Measurements from ENCODE around the gene PTPRK.
"Not testable (repeated sequence)": the region's sequence is repeated elsewhere in the genome, so short reads cannot be mapped to it uniquely, and the experiment has no call there.

The PTPRK gene

DNA sequence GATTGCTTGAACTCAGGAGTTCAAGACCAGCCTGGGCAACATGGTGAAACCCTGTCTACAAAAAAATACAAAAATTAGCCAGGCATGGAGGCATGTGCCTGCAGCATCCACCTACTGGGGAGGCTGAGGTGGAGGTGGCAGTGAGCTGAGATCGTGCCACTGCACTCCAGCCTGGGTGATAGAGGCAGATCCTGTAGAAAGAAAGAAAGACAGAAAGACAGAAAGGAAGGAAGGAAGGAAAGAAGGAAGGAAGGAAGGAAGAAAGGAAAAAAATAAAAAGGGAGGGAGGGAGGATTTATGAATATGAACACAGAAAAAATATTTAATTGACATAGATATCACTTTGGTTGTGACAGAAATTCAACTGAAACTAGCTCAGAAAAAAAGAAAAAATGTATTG, 33.8 kb downstream of the PTPRK start:
- not testable (repeated sequence) for H3K4ac ChIP-seq (ENCODE audit: low read depth, low read length); H2BK120ac ChIP-seq (ENCODE audit: low read depth, low read length)
- WGBS (ENCODE audit: extremely low coverage, insufficient coverage, low lambda C conversion rate) = no CpG with 5 or more reads among the region's 1 CpG

GRCh38 chr6:128483472-128484135, 36.8 kb downstream of the PTPRK start:
- Histone ChIP-seq H4K8ac (ENCODE audit: low read depth, low read length) (no peak overlapping the region), H3K18ac (ENCODE audit: low read length) (no peak overlapping the region), H3K79me1 (ENCODE audit: low read length) (peaks cover 8% of the 10 kb centered on the region), H3K4me2 (ENCODE audit: low read length) (no peak overlapping the region), H2BK5ac (ENCODE audit: low read length) (no peak overlapping the region), H4K5ac (ENCODE audit: low read length) (no peak overlapping the region), H3K4ac (ENCODE audit: low read depth, low read length) (no peak overlapping the region), H2BK15ac (replicated peaks; ENCODE audit: low read depth) (no peak overlapping the region), H3K56ac (ENCODE audit: low read length) (no peak overlapping the region), H2BK120ac (ENCODE audit: low read depth, low read length) (no peak overlapping the region), H3K27ac (ENCODE audit: low read depth, low read length) (no peak overlapping the region), H3K36me3 (ENCODE audit: control insufficient read depth, insufficient read depth, low read length) (no peaks in the 10 kb centered on the region), H3K79me2 (ENCODE audit: control insufficient read depth, insufficient read depth, low read length) (peaks cover 8% of the 10 kb centered on the region), H3K23ac (ENCODE audit: low read length) (no peak overlapping the region), H3K4me3 (ENCODE audit: low read length) (no peak overlapping the region), H2AK5ac (ENCODE audit: low read length) (no peak overlapping the region), H3K27me3 (ENCODE audit: insufficient read depth, low read length, poor library complexity) (no peaks in the 10 kb centered on the region), H3K9ac (ENCODE audit: low read length) (no peak overlapping the region), H3K4me1 (ENCODE audit: control insufficient read depth, low read depth, low read length) (peaks cover 2% of the 10 kb centered on the region)
- no peak for DNase-seq
- no CpG with 5 or more reads among the region's 5 CpGs for WGBS (ENCODE audit: extremely low coverage, insufficient coverage, low lambda C conversion rate)

More for the DNA sequence above, 33.8 kb downstream of the PTPRK start:
- not testable (repeated sequence) for H3K9ac ChIP-seq (ENCODE audit: low read length); H3K18ac ChIP-seq (ENCODE audit: low read length); H3K27me3 ChIP-seq (ENCODE audit: insufficient read depth, low read length, poor library complexity); H2AK5ac ChIP-seq (ENCODE audit: low read length); H3K4me2 ChIP-seq (ENCODE audit: low read length); DNase-seq; H2BK15ac ChIP-seq (replicated peaks; ENCODE audit: low read depth); H4K8ac ChIP-seq (ENCODE audit: low read depth, low read length); H3K36me3 ChIP-seq (ENCODE audit: control insufficient read depth, insufficient read depth, low read length); H3K23ac ChIP-seq (ENCODE audit: low read length); H3K79me1 ChIP-seq (ENCODE audit: low read length); H3K4me1 ChIP-seq (ENCODE audit: control insufficient read depth, low read depth, low read length); H4K5ac ChIP-seq (ENCODE audit: low read length); H3K4me3 ChIP-seq (ENCODE audit: low read length); H3K27ac ChIP-seq (ENCODE audit: low read depth, low read length); H3K56ac ChIP-seq (ENCODE audit: low read length); H3K79me2 ChIP-seq (ENCODE audit: control insufficient read depth, insufficient read depth, low read length); H2BK5ac ChIP-seq (ENCODE audit: low read length)

DNA sequence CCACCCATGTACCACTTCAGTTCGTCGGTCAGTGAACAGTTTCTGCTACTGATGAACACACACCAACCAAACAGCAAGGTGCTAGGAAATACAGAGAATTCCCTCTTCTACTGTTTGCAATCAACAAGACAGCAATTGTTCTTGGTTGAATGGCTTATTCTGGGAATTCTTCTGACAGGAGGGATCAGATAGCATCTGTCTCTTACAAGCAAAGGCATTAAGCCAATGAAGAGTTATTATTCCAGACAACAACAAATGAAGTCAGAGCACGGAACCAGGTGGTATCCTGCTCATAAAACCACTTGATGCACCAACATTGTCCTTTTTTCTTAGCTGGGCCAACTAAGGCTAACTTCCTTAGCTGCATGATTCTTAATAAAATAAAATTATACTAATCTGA, 37.8 kb downstream of the PTPRK start:
- H3K9ac ChIP-seq (ENCODE audit: low read length) = no peak overlapping the region
- H2BK120ac ChIP-seq (ENCODE audit: low read depth, low read length) = no peak overlapping the region
- no peak overlapping the region for H3K18ac ChIP-seq (ENCODE audit: low read length)
- peak; percentile 73 for DNase-seq
- no CpG with 5 or more reads among the region's 3 CpGs for WGBS (ENCODE audit: extremely low coverage, insufficient coverage, low lambda C conversion rate)
- H3K23ac ChIP-seq (ENCODE audit: low read length) = no peak overlapping the region
- H3K4ac ChIP-seq (ENCODE audit: low read depth, low read length) = no peak overlapping the region
- H3K27ac ChIP-seq (ENCODE audit: low read depth, low read length) = no peak overlapping the region
- H4K5ac ChIP-seq (ENCODE audit: low read length) = no peak overlapping the region
- no peak overlapping the region for H2BK5ac ChIP-seq (ENCODE audit: low read length)
- H3K56ac ChIP-seq (ENCODE audit: low read length) = no peak overlapping the region
- H3K4me1 ChIP-seq (ENCODE audit: control insufficient read depth, low read depth, low read length) = peaks cover 2% of the 10 kb centered on the region
- H2AK5ac ChIP-seq (ENCODE audit: low read length) = no peak overlapping the region
- no peaks in the 10 kb centered on the region for H3K36me3 ChIP-seq (ENCODE audit: control insufficient read depth, insufficient read depth, low read length)
- H3K79me2 ChIP-seq (ENCODE audit: control insufficient read depth, insufficient read depth, low read length) = peaks cover 8% of the 10 kb centered on the region
- no peak overlapping the region for H4K8ac ChIP-seq (ENCODE audit: low read depth, low read length)
- H3K79me1 ChIP-seq (ENCODE audit: low read length) = peaks cover 12% of the 10 kb centered on the region
- H3K4me3 ChIP-seq (ENCODE audit: low read length) = no peak overlapping the region
- no peak overlapping the region for H3K4me2 ChIP-seq (ENCODE audit: low read length)
- H3K27me3 ChIP-seq (ENCODE audit: insufficient read depth, low read length, poor library complexity) = no peaks in the 10 kb centered on the region
- no peak overlapping the region for H2BK15ac ChIP-seq (replicated peaks; ENCODE audit: low read depth)

GRCh38 chr6:128479991-128480390, 40.4 kb downstream of the PTPRK start:
- H4K5ac ChIP-seq (ENCODE audit: low read length) = no peak overlapping the region
- H3K23ac ChIP-seq (ENCODE audit: low read length) = no peak overlapping the region
- DNase-seq = no peak
- no peak overlapping the region for H2BK5ac ChIP-seq (ENCODE audit: low read length)
- WGBS (ENCODE audit: extremely low coverage, insufficient coverage, low lambda C conversion rate) = no CpG with 5 or more reads among the region's 4 CpGs
- H3K79me2 ChIP-seq (ENCODE audit: control insufficient read depth, insufficient read depth, low read length) = peaks cover 8% of the 10 kb centered on the region
- no peak overlapping the region for H3K9ac ChIP-seq (ENCODE audit: low read length)
- no peak overlapping the region for H4K8ac ChIP-seq (ENCODE audit: low read depth, low read length)
- H3K4me3 ChIP-seq (ENCODE audit: low read length) = no peak overlapping the region
- no peak overlapping the region for H2AK5ac ChIP-seq (ENCODE audit: low read length)
- no peak overlapping the region for H3K18ac ChIP-seq (ENCODE audit: low read length)
- H3K79me1 ChIP-seq (ENCODE audit: low read length) = peaks cover 10% of the 10 kb centered on the region
- H3K56ac ChIP-seq (ENCODE audit: low read length) = no peak overlapping the region
- no peak overlapping the region for H2BK15ac ChIP-seq (replicated peaks; ENCODE audit: low read depth)
- H3K36me3 ChIP-seq (ENCODE audit: control insufficient read depth, insufficient read depth, low read length) = no peaks in the 10 kb centered on the region
- no peaks in the 10 kb centered on the region for H3K27me3 ChIP-seq (ENCODE audit: insufficient read depth, low read length, poor library complexity)
- no peak overlapping the region for H3K4ac ChIP-seq (ENCODE audit: low read depth, low read length)
- peaks cover 2% of the 10 kb centered on the region for H3K4me1 ChIP-seq (ENCODE audit: control insufficient read depth, low read depth, low read length)
- H3K4me2 ChIP-seq (ENCODE audit: low read length) = no peak overlapping the region
- no peak overlapping the region for H2BK120ac ChIP-seq (ENCODE audit: low read depth, low read length)
- H3K27ac ChIP-seq (ENCODE audit: low read depth, low read length) = no peak overlapping the region

- Histone ChIP-seq H3K79me1 (ENCODE audit: low read length) (peaks cover 10% of the 10 kb centered on the region), H3K23ac (ENCODE audit: low read length) (no peak overlapping the region), H3K4me2 (ENCODE audit: low read length) (no peak overlapping the region), H3K36me3 (ENCODE audit: control insufficient read depth, insufficient read depth, low read length) (no peaks in the 10 kb centered on the region), H2BK15ac (replicated peaks; ENCODE audit: low read depth) (no peak overlapping the region), H2BK120ac (ENCODE audit: low read depth, low read length) (no peak overlapping the region), H3K18ac (ENCODE audit: low read length) (no peak overlapping the region), H3K4me1 (ENCODE audit: control insufficient read depth, low read depth, low read length) (peaks cover 2% of the 10 kb centered on the region), H4K5ac (ENCODE audit: low read length) (no peak overlapping the region), H2AK5ac (ENCODE audit: low read length) (no peak overlapping the region), H3K27ac (ENCODE audit: low read depth, low read length) (no peak overlapping the region), H3K27me3 (ENCODE audit: insufficient read depth, low read length, poor library complexity) (no peaks in the 10 kb centered on the region), H3K56ac (ENCODE audit: low read length) (no peak overlapping the region), H3K4ac (ENCODE audit: low read depth, low read length) (no peak overlapping the region), H3K79me2 (ENCODE audit: control insufficient read depth, insufficient read depth, low read length) (peaks cover 8% of the 10 kb centered on the region), H2BK5ac (ENCODE audit: low read length) (no peak overlapping the region), H4K8ac (ENCODE audit: low read depth, low read length) (no peak overlapping the region), H3K9ac (ENCODE audit: low read length) (no peak overlapping the region), H3K4me3 (ENCODE audit: low read length) (no peak overlapping the region)
- WGBS (ENCODE audit: extremely low coverage, insufficient coverage, low lambda C conversion rate) = no CpG with 5 or more reads among the region's 2 CpGs
- DNase-seq = no peak
Measured at GRCh38 chr6:128479048-128479666, 41.2 kb downstream of the PTPRK start.

All from mesendoderm (in vitro differentiated cells).